NCI-H510A treated with DMSO at 0.1 percent for 48 hours (cell line): Measurements from ENCODE around the gene MTFP1.
A peak's percentile ranks its signal among the peaks of the same experiment; 100 is the strongest.
"Not testable (repeated sequence)": the region's sequence is repeated elsewhere in the genome, so short reads cannot be mapped to it uniquely, and the experiment has no call there.

Experiments used
- DNase-seq: peaks from one replicate; lab custom pipeline; 2025; lab: John Stamatoyannopoulos, UW

MTFP1 gene

GRCh38 chr22:30455075-30455840, 29.7 kb downstream of the MTFP1 start:
- no peak for DNase-seq

DNA sequence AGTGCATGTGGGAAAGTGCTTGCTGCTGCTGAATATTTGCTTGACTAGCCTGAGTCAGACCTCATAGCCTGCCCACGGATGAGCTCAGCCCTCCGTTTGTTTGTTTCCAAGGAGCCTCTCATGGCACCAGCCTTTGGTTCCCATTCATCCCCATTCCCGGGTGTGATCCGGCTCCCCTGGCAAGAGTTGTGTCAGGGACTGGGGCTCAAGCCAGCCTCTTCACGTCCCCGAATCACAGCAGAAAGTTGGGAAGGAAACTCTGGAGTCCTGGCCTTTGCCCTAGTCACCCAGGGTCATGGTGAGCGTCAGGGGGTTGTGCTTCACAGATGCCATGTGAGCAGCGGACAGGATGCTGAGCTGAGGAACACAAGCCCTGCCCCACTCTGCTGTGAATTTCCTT, 32.4 kb downstream of the MTFP1 start:
- no peak for DNase-seq

- DNase-seq: no peak
Observed at GRCh38 chr22:30459181-30460052, 33.8 kb downstream of the MTFP1 start.

GRCh38 chr22:30460147-30460546, 34.6 kb downstream of the MTFP1 start:
- no peak for DNase-seq

GRCh38 chr22:30460555-30460954, 35.0 kb downstream of the MTFP1 start:
- not testable (repeated sequence) for DNase-seq

- DNase-seq: no peak
Observed at GRCh38 chr22:30469165-30469564, 43.6 kb downstream of the MTFP1 start.

GRCh38 chr22:30470655-30471054, 45.1 kb downstream of the MTFP1 start:
- DNase-seq: no peak

DNA sequence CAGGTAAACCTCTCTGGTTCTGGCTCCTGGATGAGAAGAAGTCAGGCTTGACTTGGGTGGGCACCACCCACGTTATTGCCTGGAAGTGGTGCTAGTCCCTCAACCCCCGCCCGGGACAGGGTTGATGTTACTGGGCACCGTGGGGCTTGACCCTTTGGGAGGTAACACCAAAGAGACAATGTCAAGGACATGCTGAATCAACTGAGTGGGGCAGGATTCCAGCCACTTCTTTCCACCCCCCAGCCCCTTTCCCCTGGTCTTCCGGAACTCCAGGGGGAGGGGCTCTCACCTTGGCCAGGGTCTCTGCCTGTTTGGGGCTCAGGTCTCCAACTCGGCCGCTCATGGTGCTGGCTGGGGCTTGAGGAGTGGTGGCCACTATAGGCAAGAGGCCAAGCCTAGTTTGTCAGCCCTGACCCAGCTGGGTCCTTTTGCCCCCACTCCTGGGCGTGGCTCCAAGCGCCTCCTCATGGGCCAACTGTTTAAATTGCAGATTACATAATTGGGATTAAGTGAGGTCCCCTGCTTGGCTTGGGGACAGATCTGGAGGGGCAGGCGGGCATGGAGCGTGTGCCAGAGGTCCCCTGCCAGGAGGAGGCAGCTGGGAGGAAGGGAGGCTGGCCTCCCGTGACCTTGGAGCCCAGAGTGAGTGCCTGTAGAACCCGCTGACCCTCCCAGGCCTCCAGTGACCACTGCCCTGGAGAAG, 46.2 kb downstream of the MTFP1 start, which contains the start of gene SEC14L3:
Gene SEC14L3 (minus strand): TSS at position 402 of the 703 bp plus-strand sequence. CDS start 59 bp downstream, at position 343.
- DNase-seq: no peak

DNA sequence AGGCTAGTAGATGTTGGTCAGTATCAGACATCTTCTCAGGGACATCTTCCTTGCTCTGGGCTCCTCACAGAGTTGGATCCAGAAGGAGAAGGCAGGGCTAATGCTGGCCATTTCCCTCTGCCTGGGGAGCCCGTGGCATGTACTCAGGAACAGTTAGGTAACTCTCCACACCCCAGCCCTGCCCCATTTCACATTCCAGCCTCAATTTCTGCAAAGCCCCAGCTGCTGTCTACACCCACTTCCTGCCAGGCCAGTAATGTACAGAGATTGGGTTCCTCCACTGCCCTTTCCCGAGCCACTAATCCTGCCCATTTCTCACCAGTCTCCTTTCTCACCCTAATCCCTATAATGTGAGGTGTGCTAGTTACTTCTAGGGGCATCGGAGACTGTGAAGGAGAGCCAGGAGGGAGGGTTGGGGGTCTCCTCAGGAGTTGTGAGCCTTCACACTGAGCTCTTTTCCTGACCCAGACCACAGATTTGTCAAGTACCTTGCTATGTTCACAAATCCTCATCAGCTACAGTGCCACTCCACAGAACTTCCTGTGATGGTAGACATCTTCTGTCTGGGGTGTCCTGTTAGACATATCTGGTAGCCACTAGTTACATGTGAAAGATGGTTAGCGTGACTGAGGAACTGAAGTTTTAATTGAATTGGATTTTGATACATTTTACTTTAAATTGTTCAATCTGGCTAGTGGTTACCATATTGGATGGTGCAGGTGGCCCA, 47.6 kb downstream of the MTFP1 start:
- no peak for DNase-seq

DNA sequence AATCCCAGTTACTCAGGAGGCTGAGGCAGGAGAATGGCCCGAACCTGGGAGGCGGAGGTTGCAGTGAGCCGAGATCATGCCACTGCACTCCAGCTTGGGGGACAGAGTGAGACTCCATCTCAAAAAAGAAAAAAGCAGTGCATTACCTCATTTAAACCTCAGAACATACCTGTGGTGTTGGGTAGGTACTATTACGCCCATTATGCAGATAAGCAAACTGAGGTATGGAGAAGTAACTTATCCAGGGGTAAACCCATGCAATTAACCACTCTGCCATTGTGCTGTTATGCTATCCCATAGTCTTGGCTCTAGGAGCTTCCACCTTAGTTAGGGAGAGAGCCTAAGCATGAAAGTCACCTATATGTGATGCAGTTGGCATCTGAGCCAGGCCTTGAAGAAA, 48.6 kb downstream of the MTFP1 start:
- DNase-seq: no peak

DNA sequence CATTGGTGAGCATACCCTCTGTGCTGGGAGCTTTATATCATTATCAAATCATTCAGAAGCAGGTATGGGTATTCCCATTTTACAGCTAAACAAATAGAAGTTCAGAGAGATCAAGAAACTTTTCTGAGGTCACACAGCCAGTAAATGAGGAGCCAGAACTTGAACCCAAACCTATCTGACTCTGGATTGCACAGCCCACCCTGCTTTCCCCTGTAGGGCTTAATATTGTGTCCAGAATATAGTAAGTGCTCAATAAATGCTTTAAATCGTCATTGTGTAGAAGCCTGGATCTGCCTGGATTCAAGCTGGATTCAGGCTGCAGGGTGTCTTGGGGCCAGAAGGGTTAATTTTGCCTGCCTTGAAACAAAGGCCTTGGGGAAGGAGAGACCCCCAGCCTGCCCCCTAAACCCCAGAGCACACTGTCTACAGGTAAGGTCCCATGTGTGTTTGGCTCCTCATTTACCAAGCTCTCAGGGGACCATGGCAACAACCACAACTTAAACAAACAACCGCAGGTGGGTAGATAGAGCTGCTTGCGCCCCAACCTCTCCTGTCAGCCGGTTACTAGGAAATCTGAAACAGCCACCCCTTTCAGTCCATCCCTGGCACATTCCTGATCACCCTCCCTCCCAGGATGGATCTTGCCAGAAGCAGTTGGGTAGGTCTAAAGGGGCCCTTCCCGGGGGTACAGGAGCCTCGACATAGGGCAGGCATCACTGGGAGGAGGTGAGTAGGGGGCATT, 49.3 kb downstream of the MTFP1 start:
- peak; percentile 13 for DNase-seq
